Natural killer cell (primary cell): ENCODE results near the gene DHX8. TPM values are rescaled to one million over a fixed set of nuclear protein-coding genes. Genes with fewer than 3 reads are reported as not detected.
"Not testable (repeated sequence)": the region's sequence is repeated elsewhere in the genome, so short reads cannot be mapped to it uniquely, and the experiment has no call there.

Source experiments
- ATAC-seq, 3 donors: fragments of 150-1000 bp in 2 of 3; fragments of 200-7000 bp in 1 of 3; cut with Tn5 transposase; 1 replicate in 1 of 3; 2 replicates in 2 of 3; pipeline ENCODE4 v1.10.0; 2021; ENCODE audit warnings: mild to moderate bottlenecking in 2 of 3, moderate library complexity in 2 of 3
- DNase-seq, 2 donors: peaks; one replicate each; pipeline versions ENCODE4 v3.0.0 to v3.0.0-alpha.2; 2013 to 2021; ENCODE audit warnings: mixed read lengths in 1 of 2
- H3K27ac ChIP-seq: one replicate; pipeline ENCODE4 v1.5.1; 2013; ENCODE audit warnings: mild to moderate bottlenecking, low read length
- H3K27me3 ChIP-seq: one replicate; pipeline ENCODE4 v1.6.1; 2013; ENCODE audit warnings: low read length; ENCODE audit not compliant: control insufficient read depth, insufficient read depth
- H3K36me3 ChIP-seq: one replicate; pipeline ENCODE4 v1.6.1; 2013; ENCODE audit warnings: low read length; ENCODE audit not compliant: control insufficient read depth, insufficient read depth
- H3K4me1 ChIP-seq: one replicate; pipeline ENCODE4 v1.6.1; 2013; ENCODE audit warnings: low read length; ENCODE audit not compliant: control insufficient read depth, insufficient read depth
- H3K4me3 ChIP-seq: one replicate; pipeline ENCODE4 v1.5.1; 2013; ENCODE audit warnings: low read length
- H3K9me3 ChIP-seq: one replicate; pipeline ENCODE4 v1.6.1; 2013; ENCODE audit warnings: low read length; ENCODE audit not compliant: control insufficient read depth, insufficient read depth
- H3K27ac Mint-ChIP-seq, 2 donors: one replicate each; pipeline ENCODE4 v1.8.0; 2022; ENCODE audit warnings: mild to moderate bottlenecking in 2 of 2, mixed read lengths in 2 of 2, moderate library complexity in 1 of 2
- H3K27me3 Mint-ChIP-seq, 2 donors: one replicate each; pipeline ENCODE4 v1.8.0; 2022; ENCODE audit warnings: low read depth in 2 of 2, mixed read lengths in 2 of 2
- H3K36me3 Mint-ChIP-seq: one replicate; pipeline ENCODE4 v1.8.0; 2022; ENCODE audit warnings: mixed read lengths
- H3K4me1 Mint-ChIP-seq, 2 donors: one replicate each; pipeline ENCODE4 v1.8.0; 2022; ENCODE audit warnings: mixed read lengths in 2 of 2
- H3K4me3 Mint-ChIP-seq: one replicate; pipeline ENCODE4 v1.8.0; 2022; ENCODE audit warnings: mild to moderate bottlenecking, moderate library complexity, mixed read lengths
- H3K9me3 Mint-ChIP-seq, 2 donors: one replicate each; pipeline ENCODE4 v1.8.0; 2022; ENCODE audit warnings: mixed read lengths in 2 of 2
- CTCF ChIP-seq: fragments of 200-600 bp; IDR thresholded peaks from one replicate; pipeline ENCODE4 v1.8.0; 2022; ENCODE audit warnings: antibody characterized with exemption
- WGBS: methylation state at CpG from one replicate; pipeline ENCODE4 v1.1.7; 2013; ENCODE audit warnings: missing lambda C conversion rate; ENCODE audit not compliant: insufficient coverage; 5-methylcytosine and 5-hydroxymethylcytosine counted together
- intact Hi-C: fragments of 100-400 bp; cut with micrococcal nuclease; formaldehyde crosslinking; loops from one replicate; pipeline ENCODE4 v1.14.2; 2022
- total RNA-seq, 4 donors: library from RNA; stranded (reverse); fragments of 120-200 nt in 1 of 4; gene quantifications; one replicate each; pipeline versions ENCODE4 v1.2.3 to v1.2.4, GENCODE V29; 2013 to 2022

Gene DHX8
- total RNA-seq, 3 donors from 2014 or later (not counting 1 experiment from before 2014, with no cell fraction given): 88.3 to 106 (median 105) TPM

- H3K27ac Mint-ChIP-seq: no peak overlapping the region
Measured at GRCh38 chr17:43448720-43449469, 34.9 kb upstream of the DHX8 start.

GRCh38 chr17:43449470-43450248, 34.1 kb upstream of the DHX8 start:
- peaks cover 3 to 5% of the 10 kb centered on the region in 2 donors for H3K27me3 Mint-ChIP-seq
- no peak for ATAC-seq
- intact Hi-C loops: no loop called here
- no peak overlapping the region for H3K27ac Mint-ChIP-seq
- no peak overlapping the region for H3K27ac ChIP-seq
- no peaks in the 10 kb centered on the region for H3K27me3 ChIP-seq
- no peaks in the 10 kb centered on the region for H3K36me3 Mint-ChIP-seq
- no peak overlapping the region for H3K4me3 ChIP-seq
- DNase-seq: no peak
- no peaks in the 10 kb centered on the region for H3K4me1 Mint-ChIP-seq
- no peaks in the 10 kb centered on the region for H3K9me3 ChIP-seq
- no peaks in the 10 kb centered on the region for H3K36me3 ChIP-seq
- H3K9me3 Mint-ChIP-seq: no peaks in the 10 kb centered on the region
- no peak overlapping the region for H3K4me3 Mint-ChIP-seq
- WGBS: 89% methylated on average over 8 of the region's 8 CpGs
- H3K4me1 ChIP-seq: no peaks in the 10 kb centered on the region
- no peak for TF ChIP-seq CTCF

More at GRCh38 chr17:43448720-43449469, 34.9 kb upstream of the DHX8 start:
- no peak for ATAC-seq
- no peak for TF ChIP-seq CTCF
- no peaks in the 10 kb centered on the region for H3K9me3 Mint-ChIP-seq
- peaks cover 10 to 12% of the 10 kb centered on the region in 2 donors for H3K27me3 Mint-ChIP-seq
- 79% methylated on average over 4 of the region's 7 CpGs for WGBS
- H3K36me3 Mint-ChIP-seq: no peaks in the 10 kb centered on the region
- no peak for DNase-seq
- no peak overlapping the region for H3K4me3 Mint-ChIP-seq
- no peaks in the 10 kb centered on the region for H3K9me3 ChIP-seq
- H3K4me1 ChIP-seq: no peaks in the 10 kb centered on the region
- intact Hi-C loops: no loop called here
- no peaks in the 10 kb centered on the region for H3K36me3 ChIP-seq
- no peaks in the 10 kb centered on the region for H3K27me3 ChIP-seq
- no peak overlapping the region for H3K4me3 ChIP-seq
- H3K4me1 Mint-ChIP-seq: no peaks in the 10 kb centered on the region
- H3K27ac ChIP-seq: no peak overlapping the region

GRCh38 chr17:43450791-43451190, 33.0 kb upstream of the DHX8 start:
- H3K4me1 Mint-ChIP-seq, H3K36me3 Mint-ChIP-seq, H3K4me1 ChIP-seq, H3K27me3 ChIP-seq, ATAC-seq, intact Hi-C loops, H3K27ac ChIP-seq, H3K4me3 ChIP-seq, DNase-seq, H3K4me3 Mint-ChIP-seq, H3K27ac Mint-ChIP-seq, H3K36me3 ChIP-seq, H3K9me3 ChIP-seq, H3K9me3 Mint-ChIP-seq: not testable (repeated sequence)
- H3K27me3 Mint-ChIP-seq: peaks cover 4 to 13% of the 10 kb centered on the region in 2 donors
- WGBS: 98% methylated on average over 19 of the region's 20 CpGs

- 96% methylated on average over 30 of the region's 32 CpGs for WGBS
- ATAC-seq, DNase-seq, H3K9me3 ChIP-seq, intact Hi-C loops, H3K27ac Mint-ChIP-seq, H3K4me3 ChIP-seq, H3K4me1 Mint-ChIP-seq, H3K36me3 ChIP-seq, H3K4me1 ChIP-seq, H3K36me3 Mint-ChIP-seq, H3K27me3 ChIP-seq, H3K27ac ChIP-seq, H3K9me3 Mint-ChIP-seq, H3K4me3 Mint-ChIP-seq: not testable (repeated sequence)
- peaks cover 10 to 21% of the 10 kb centered on the region in 2 donors for H3K27me3 Mint-ChIP-seq
Measured at GRCh38 chr17:43451741-43452140, 32.0 kb upstream of the DHX8 start.
